ENCODE results near the gene GNL2.
A peak's percentile ranks its signal among the peaks of the same experiment; 100 is the strongest.
"Not testable (repeated sequence)": the region's sequence is repeated elsewhere in the genome, so short reads cannot be mapped to it uniquely, and the experiment has no call there.

GNL2 gene

GRCh38 chr1:37606481-37607263 is 10.9 kb upstream of the GNL2 start:
- DNase-seq: no peak

- no peak for DNase-seq
Measured at GRCh38 chr1:37605806-37606474, 10.2 kb upstream of the GNL2 start.

GRCh38 chr1:37605061-37605650 is 9.4 kb upstream of the GNL2 start:
- DNase-seq: no peak

GRCh38 chr1:37602750-37603694 is 7.3 kb upstream of the GNL2 start:
- peak; percentile 48 to 53 for DNase-seq

GRCh38 chr1:37601441-37601840 is 5.7 kb upstream of the GNL2 start:
- no peak for DNase-seq

GRCh38 chr1:37599940-37600339 is 4.2 kb upstream of the GNL2 start:
- DNase-seq: no peak

GRCh38 chr1:37596182-37596667 is 488 bp upstream of the GNL2 start:
- no peak for DNase-seq

- DNase-seq: no peak
Measured at GRCh38 chr1:37593726-37594125, 2.0 kb downstream of the GNL2 start.

GRCh38 chr1:37588939-37589338 is 6.8 kb downstream of the GNL2 start:
- no peak for DNase-seq

- not testable (repeated sequence) for DNase-seq
Measured at GRCh38 chr1:37584544-37584943, 11.2 kb downstream of the GNL2 start.

- no peak for DNase-seq
Measured at GRCh38 chr1:37575692-37576091, 20.0 kb downstream of the GNL2 start.

GRCh38 chr1:37574834-37575480 is 20.8 kb downstream of the GNL2 start:
- no peak for DNase-seq

- DNase-seq: no peak
Measured at GRCh38 chr1:37570528-37571334, 25.0 kb downstream of the GNL2 start.

GRCh38 chr1:37567023-37567422 is 28.7 kb downstream of the GNL2 start:
- DNase-seq: no peak

- no peak for DNase-seq
Measured at GRCh38 chr1:37564892-37565291, 30.8 kb downstream of the GNL2 start.

GRCh38 chr1:37562984-37563383 is 32.8 kb downstream of the GNL2 start:
- no peak for DNase-seq

- no peak for DNase-seq
Measured at GRCh38 chr1:37561133-37562132, 34.3 kb downstream of the GNL2 start.

- DNase-seq: no peak
Measured at GRCh38 chr1:37560401-37561132, 35.2 kb downstream of the GNL2 start.

- not testable (repeated sequence) for DNase-seq
Measured at GRCh38 chr1:37559957-37560379, 35.8 kb downstream of the GNL2 start.
